ENCODE measurements around the gene MIAT.

The MIAT gene

GRCh38 chr22:26618455-26618854, 38.9 kb upstream of the MIAT start:
- no peaks in the 10 kb centered on the region for H3K36me3 ChIP-seq (ENCODE audit: insufficient read depth, low read length)
- H3K4me1 ChIP-seq (ENCODE audit: insufficient read depth, low read length): peaks cover 38% of the 10 kb centered on the region
- H3K9me3 ChIP-seq (ENCODE audit: low read length): no peaks in the 10 kb centered on the region
- no peaks in the 10 kb centered on the region for H3K27me3 ChIP-seq (ENCODE audit: insufficient read depth, low read length)
- no peak overlapping the region for H2AFZ ChIP-seq (ENCODE audit: low read depth, low read length)
- no peak overlapping the region for H3K4me3 ChIP-seq (ENCODE audit: low read length)

GRCh38 chr22:26619510-26619909, 37.9 kb upstream of the MIAT start:
- H2AFZ ChIP-seq (ENCODE audit: low read depth, low read length): no peak overlapping the region
- H3K4me1 ChIP-seq (ENCODE audit: insufficient read depth, low read length): peaks cover 30% of the 10 kb centered on the region
- no peak overlapping the region for H3K4me3 ChIP-seq (ENCODE audit: low read length)
- H3K27me3 ChIP-seq (ENCODE audit: insufficient read depth, low read length): no peaks in the 10 kb centered on the region
- no peaks in the 10 kb centered on the region for H3K36me3 ChIP-seq (ENCODE audit: insufficient read depth, low read length)
- no peaks in the 10 kb centered on the region for H3K9me3 ChIP-seq (ENCODE audit: low read length)

- H3K4me3 ChIP-seq (ENCODE audit: low read length): no peak overlapping the region
- H3K4me1 ChIP-seq (ENCODE audit: insufficient read depth, low read length): peaks cover 24% of the 10 kb centered on the region
- H3K9me3 ChIP-seq (ENCODE audit: low read length): no peaks in the 10 kb centered on the region
- no peaks in the 10 kb centered on the region for H3K27me3 ChIP-seq (ENCODE audit: insufficient read depth, low read length)
- no peaks in the 10 kb centered on the region for H3K36me3 ChIP-seq (ENCODE audit: insufficient read depth, low read length)
- H2AFZ ChIP-seq (ENCODE audit: low read depth, low read length): no peak overlapping the region
Measured at GRCh38 chr22:26620197-26620596, 37.2 kb upstream of the MIAT start.

- Histone ChIP-seq H3K27me3 (ENCODE audit: insufficient read depth, low read length) (no peaks in the 10 kb centered on the region), H3K4me3 (ENCODE audit: low read length) (no peak within 1 kb of the TSS), H2AFZ (ENCODE audit: low read depth, low read length) (no peak within 1 kb of the TSS), H3K9me3 (ENCODE audit: low read length) (no peaks in the 10 kb centered on the region), H3K36me3 (ENCODE audit: insufficient read depth, low read length) (no peaks in the 10 kb centered on the region), H3K4me1 (ENCODE audit: insufficient read depth, low read length) (peaks cover 24% of the 10 kb centered on the region)
Measured at GRCh38 chr22:26621663-26622062, 35.7 kb upstream of the MIAT start, which contains the start of gene CRYBA4. TSS of gene CRYBA4 (plus strand) at chr22:26621963. CDS start at chr22:26622597, 634 bp downstream.

- peaks cover 7% of the 10 kb centered on the region for H3K4me1 ChIP-seq (ENCODE audit: insufficient read depth, low read length)
- H3K9me3 ChIP-seq (ENCODE audit: low read length): no peaks in the 10 kb centered on the region
- H3K27me3 ChIP-seq (ENCODE audit: insufficient read depth, low read length): no peaks in the 10 kb centered on the region
- H3K4me3 ChIP-seq (ENCODE audit: low read length): no peak overlapping the region
- H2AFZ ChIP-seq (ENCODE audit: low read depth, low read length): no peak overlapping the region
- no peaks in the 10 kb centered on the region for H3K36me3 ChIP-seq (ENCODE audit: insufficient read depth, low read length)
Measured at GRCh38 chr22:26623984-26624383, 33.4 kb upstream of the MIAT start.

GRCh38 chr22:26624803-26625202, 32.6 kb upstream of the MIAT start:
- H3K36me3 ChIP-seq (ENCODE audit: insufficient read depth, low read length): no peaks in the 10 kb centered on the region
- no peak overlapping the region for H2AFZ ChIP-seq (ENCODE audit: low read depth, low read length)
- H3K27me3 ChIP-seq (ENCODE audit: insufficient read depth, low read length): no peaks in the 10 kb centered on the region
- H3K9me3 ChIP-seq (ENCODE audit: low read length): no peaks in the 10 kb centered on the region
- no peak overlapping the region for H3K4me3 ChIP-seq (ENCODE audit: low read length)
- H3K4me1 ChIP-seq (ENCODE audit: insufficient read depth, low read length): peaks cover 7% of the 10 kb centered on the region

- Histone ChIP-seq H3K9me3 (ENCODE audit: low read length) (no peaks in the 10 kb centered on the region), H2AFZ (ENCODE audit: low read depth, low read length) (no peak overlapping the region), H3K27me3 (ENCODE audit: insufficient read depth, low read length) (no peaks in the 10 kb centered on the region), H3K4me3 (ENCODE audit: low read length) (no peak overlapping the region), H3K4me1 (ENCODE audit: insufficient read depth, low read length) (no peaks in the 10 kb centered on the region), H3K36me3 (ENCODE audit: insufficient read depth, low read length) (no peaks in the 10 kb centered on the region)
Measured at GRCh38 chr22:26629988-26630761, 27.2 kb upstream of the MIAT start.

GRCh38 chr22:26631282-26631681, 26.1 kb upstream of the MIAT start:
- no peaks in the 10 kb centered on the region for H3K27me3 ChIP-seq (ENCODE audit: insufficient read depth, low read length)
- H3K36me3 ChIP-seq (ENCODE audit: insufficient read depth, low read length): no peaks in the 10 kb centered on the region
- H3K9me3 ChIP-seq (ENCODE audit: low read length): no peaks in the 10 kb centered on the region
- no peak overlapping the region for H2AFZ ChIP-seq (ENCODE audit: low read depth, low read length)
- H3K4me1 ChIP-seq (ENCODE audit: insufficient read depth, low read length): no peaks in the 10 kb centered on the region
- H3K4me3 ChIP-seq (ENCODE audit: low read length): no peak overlapping the region

- no peaks in the 10 kb centered on the region for H3K27me3 ChIP-seq (ENCODE audit: insufficient read depth, low read length)
- no peak overlapping the region for H3K4me3 ChIP-seq (ENCODE audit: low read length)
- H2AFZ ChIP-seq (ENCODE audit: low read depth, low read length): no peak overlapping the region
- H3K9me3 ChIP-seq (ENCODE audit: low read length): no peaks in the 10 kb centered on the region
- no peaks in the 10 kb centered on the region for H3K4me1 ChIP-seq (ENCODE audit: insufficient read depth, low read length)
- no peaks in the 10 kb centered on the region for H3K36me3 ChIP-seq (ENCODE audit: insufficient read depth, low read length)
Measured at GRCh38 chr22:26632422-26633155, 24.8 kb upstream of the MIAT start.

- no peaks in the 10 kb centered on the region for H3K9me3 ChIP-seq (ENCODE audit: low read length)
- H3K4me1 ChIP-seq (ENCODE audit: insufficient read depth, low read length): no peaks in the 10 kb centered on the region
- H2AFZ ChIP-seq (ENCODE audit: low read depth, low read length): no peak overlapping the region
- no peak overlapping the region for H3K4me3 ChIP-seq (ENCODE audit: low read length)
- no peaks in the 10 kb centered on the region for H3K36me3 ChIP-seq (ENCODE audit: insufficient read depth, low read length)
- no peaks in the 10 kb centered on the region for H3K27me3 ChIP-seq (ENCODE audit: insufficient read depth, low read length)
Measured at GRCh38 chr22:26634189-26634588, 23.2 kb upstream of the MIAT start.

- Histone ChIP-seq H3K27me3 (ENCODE audit: insufficient read depth, low read length) (no peaks in the 10 kb centered on the region), H3K4me3 (ENCODE audit: low read length) (no peak overlapping the region), H3K4me1 (ENCODE audit: insufficient read depth, low read length) (peaks cover 6% of the 10 kb centered on the region), H3K9me3 (ENCODE audit: low read length) (no peaks in the 10 kb centered on the region), H2AFZ (ENCODE audit: low read depth, low read length) (no peak overlapping the region), H3K36me3 (ENCODE audit: insufficient read depth, low read length) (no peaks in the 10 kb centered on the region)
Measured at GRCh38 chr22:26635117-26635516, 22.3 kb upstream of the MIAT start.

- H3K36me3 ChIP-seq (ENCODE audit: insufficient read depth, low read length): no peaks in the 10 kb centered on the region
- no peaks in the 10 kb centered on the region for H3K9me3 ChIP-seq (ENCODE audit: low read length)
- peaks cover 18% of the 10 kb centered on the region for H3K4me1 ChIP-seq (ENCODE audit: insufficient read depth, low read length)
- no peaks in the 10 kb centered on the region for H3K27me3 ChIP-seq (ENCODE audit: insufficient read depth, low read length)
- H3K4me3 ChIP-seq (ENCODE audit: low read length): no peak overlapping the region
- H2AFZ ChIP-seq (ENCODE audit: low read depth, low read length): no peak overlapping the region
Measured at GRCh38 chr22:26636296-26636695, 21.1 kb upstream of the MIAT start.

GRCh38 chr22:26642465-26643417, 14.6 kb upstream of the MIAT start:
- no peaks in the 10 kb centered on the region for H3K27me3 ChIP-seq (ENCODE audit: insufficient read depth, low read length)
- H3K4me1 ChIP-seq (ENCODE audit: insufficient read depth, low read length): peaks cover 75% of the 10 kb centered on the region
- no peaks in the 10 kb centered on the region for H3K36me3 ChIP-seq (ENCODE audit: insufficient read depth, low read length)
- peak overlapping the region; percentile 6 for H2AFZ ChIP-seq (ENCODE audit: low read depth, low read length)
- H3K9me3 ChIP-seq (ENCODE audit: low read length): no peaks in the 10 kb centered on the region
- H3K4me3 ChIP-seq (ENCODE audit: low read length): no peak overlapping the region

Measured in neuron (in vitro differentiated cells).